ENCODE data around the gene PIP5K1B.
"Not testable (repeated sequence)": the region's sequence is repeated elsewhere in the genome, so short reads cannot be mapped to it uniquely, and the experiment has no call there.

The PIP5K1B gene

DNA sequence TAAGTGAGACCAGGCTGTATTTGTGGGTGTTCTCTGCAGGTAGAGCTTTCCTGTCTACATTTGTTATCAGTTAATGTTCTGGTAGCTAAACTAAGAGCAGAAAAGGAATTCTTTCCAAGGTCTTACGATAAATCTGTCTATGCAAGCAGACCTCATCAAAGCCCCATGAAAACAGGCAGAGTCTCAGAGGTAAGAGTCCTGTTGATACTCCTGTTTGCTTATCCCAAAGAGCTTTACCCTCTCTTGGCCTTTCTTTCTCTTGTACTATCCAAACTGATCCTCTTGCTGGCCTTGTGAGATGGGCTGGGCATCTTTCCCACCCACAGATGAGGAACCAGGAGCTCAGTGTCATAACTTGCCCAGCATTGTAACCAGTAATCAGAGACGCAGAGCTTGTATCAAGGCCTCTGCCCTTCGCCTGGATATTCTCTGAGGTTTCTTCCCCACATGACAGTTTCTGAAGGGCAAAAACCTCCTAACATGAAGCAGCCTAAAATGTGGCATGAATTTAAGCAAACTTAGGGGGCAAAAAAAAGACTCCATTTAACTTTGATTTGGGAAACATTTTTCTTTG, 275.4 kb downstream of the PIP5K1B start:
- Histone ChIP-seq H3K4me1 (ENCODE audit: low read depth, poor library complexity, severe bottlenecking) (no peaks in the 10 kb centered on the region), H3K4me2 (no peak overlapping the region), H3K79me2 (ENCODE audit: insufficient read depth, low read depth) (no peaks in the 10 kb centered on the region), H3K4me3 (IDR thresholded peaks at IDR 0.05; ENCODE audit: insufficient read depth, low read depth, low read length) (no peak overlapping the region), H3K36me3 (ENCODE audit: insufficient read depth) (no peaks in the 10 kb centered on the region), H2AFZ (ENCODE audit: low read depth) (no peak overlapping the region), H3K9ac (no peak overlapping the region), H4K20me1 (ENCODE audit: insufficient read depth) (no peaks in the 10 kb centered on the region), H3K27ac (no peak overlapping the region), H3K27me3 (ENCODE audit: insufficient read depth, low read depth) (no peaks in the 10 kb centered on the region)
- TF ChIP-seq, protein P1, sequence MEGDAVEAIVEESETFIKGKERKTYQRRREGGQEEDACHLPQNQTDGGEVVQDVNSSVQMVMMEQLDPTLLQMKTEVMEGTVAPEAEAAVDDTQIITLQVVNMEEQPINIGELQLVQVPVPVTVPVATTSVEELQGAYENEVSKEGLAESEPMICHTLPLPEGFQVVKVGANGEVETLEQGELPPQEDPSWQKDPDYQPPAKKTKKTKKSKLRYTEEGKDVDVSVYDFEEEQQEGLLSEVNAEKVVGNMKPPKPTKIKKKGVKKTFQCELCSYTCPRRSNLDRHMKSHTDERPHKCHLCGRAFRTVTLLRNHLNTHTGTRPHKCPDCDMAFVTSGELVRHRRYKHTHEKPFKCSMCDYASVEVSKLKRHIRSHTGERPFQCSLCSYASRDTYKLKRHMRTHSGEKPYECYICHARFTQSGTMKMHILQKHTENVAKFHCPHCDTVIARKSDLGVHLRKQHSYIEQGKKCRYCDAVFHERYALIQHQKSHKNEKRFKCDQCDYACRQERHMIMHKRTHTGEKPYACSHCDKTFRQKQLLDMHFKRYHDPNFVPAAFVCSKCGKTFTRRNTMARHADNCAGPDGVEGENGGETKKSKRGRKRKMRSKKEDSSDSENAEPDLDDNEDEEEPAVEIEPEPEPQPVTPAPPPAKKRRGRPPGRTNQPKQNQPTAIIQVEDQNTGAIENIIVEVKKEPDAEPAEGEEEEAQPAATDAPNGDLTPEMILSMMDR (conservative IDR thresholded peaks at IDR 0.05; ENCODE audit: low read depth, low read length) = no peak

DNA sequence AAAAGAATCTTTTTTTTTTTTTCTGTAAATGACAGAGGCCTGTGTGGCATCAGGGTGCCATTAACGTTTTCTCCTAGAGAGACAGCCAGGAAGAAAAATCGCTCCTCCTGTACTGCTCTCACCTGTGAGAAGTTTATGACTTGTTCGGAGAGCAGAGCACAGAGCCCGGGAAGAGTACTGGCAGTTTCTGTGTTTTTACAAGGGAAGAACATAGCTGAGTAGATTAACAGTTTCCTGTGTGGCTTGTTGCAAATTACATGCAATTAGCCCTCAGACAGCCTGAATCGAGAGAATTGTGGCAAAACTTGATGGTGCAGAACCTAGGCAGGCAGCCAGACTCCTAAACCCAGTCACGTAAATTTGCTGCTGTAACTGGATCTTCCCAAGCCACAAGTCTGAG, 276.7 kb downstream of the PIP5K1B start:
- no peak overlapping the region for H3K4me2 ChIP-seq
- no peaks in the 10 kb centered on the region for H4K20me1 ChIP-seq (ENCODE audit: insufficient read depth)
- no peaks in the 10 kb centered on the region for H3K36me3 ChIP-seq (ENCODE audit: insufficient read depth)
- no peak overlapping the region for H3K4me3 ChIP-seq (IDR thresholded peaks at IDR 0.05; ENCODE audit: insufficient read depth, low read depth, low read length)
- TF ChIP-seq, protein P1 (conservative IDR thresholded peaks at IDR 0.05; ENCODE audit: low read depth, low read length) = no peak
- no peak overlapping the region for H2AFZ ChIP-seq (ENCODE audit: low read depth)
- H3K27me3 ChIP-seq (ENCODE audit: insufficient read depth, low read depth) = no peaks in the 10 kb centered on the region
- H3K9ac ChIP-seq = no peak overlapping the region
- H3K27ac ChIP-seq = no peak overlapping the region
- H3K4me1 ChIP-seq (ENCODE audit: low read depth, poor library complexity, severe bottlenecking) = no peaks in the 10 kb centered on the region
- no peaks in the 10 kb centered on the region for H3K79me2 ChIP-seq (ENCODE audit: insufficient read depth, low read depth)

DNA sequence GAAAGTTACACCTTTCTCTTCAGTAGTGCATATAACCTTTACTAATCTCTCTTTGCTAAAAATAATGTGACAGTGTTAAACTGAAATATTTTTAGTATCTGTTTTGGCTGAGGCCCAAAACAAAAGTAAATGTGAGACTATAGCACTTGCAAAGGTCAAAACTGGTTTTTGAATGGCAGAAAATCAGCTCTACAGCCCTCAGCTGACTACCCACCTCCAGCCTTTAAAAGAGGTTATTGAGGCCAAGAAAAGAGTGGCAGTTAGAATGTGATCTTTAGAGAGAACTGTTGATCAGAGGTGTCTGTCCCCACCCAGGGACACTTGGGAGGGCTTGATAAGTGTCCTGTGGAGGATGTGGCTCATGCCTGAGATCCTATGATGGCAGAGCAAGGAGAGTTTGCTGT, 278.0 kb downstream of the PIP5K1B start:
- Histone ChIP-seq H3K4me1 (ENCODE audit: low read depth, poor library complexity, severe bottlenecking) (no peaks in the 10 kb centered on the region), H3K9ac (no peak overlapping the region), H2AFZ (ENCODE audit: low read depth) (no peak overlapping the region), H4K20me1 (ENCODE audit: insufficient read depth) (no peaks in the 10 kb centered on the region), H3K4me3 (IDR thresholded peaks at IDR 0.05; ENCODE audit: insufficient read depth, low read depth, low read length) (no peak overlapping the region), H3K36me3 (ENCODE audit: insufficient read depth) (no peaks in the 10 kb centered on the region), H3K27me3 (ENCODE audit: insufficient read depth, low read depth) (no peaks in the 10 kb centered on the region), H3K27ac (no peak overlapping the region), H3K4me2 (no peak overlapping the region), H3K79me2 (ENCODE audit: insufficient read depth, low read depth) (no peaks in the 10 kb centered on the region)
- TF ChIP-seq, protein P1 (conservative IDR thresholded peaks at IDR 0.05; ENCODE audit: low read depth, low read length) = no peak

DNA sequence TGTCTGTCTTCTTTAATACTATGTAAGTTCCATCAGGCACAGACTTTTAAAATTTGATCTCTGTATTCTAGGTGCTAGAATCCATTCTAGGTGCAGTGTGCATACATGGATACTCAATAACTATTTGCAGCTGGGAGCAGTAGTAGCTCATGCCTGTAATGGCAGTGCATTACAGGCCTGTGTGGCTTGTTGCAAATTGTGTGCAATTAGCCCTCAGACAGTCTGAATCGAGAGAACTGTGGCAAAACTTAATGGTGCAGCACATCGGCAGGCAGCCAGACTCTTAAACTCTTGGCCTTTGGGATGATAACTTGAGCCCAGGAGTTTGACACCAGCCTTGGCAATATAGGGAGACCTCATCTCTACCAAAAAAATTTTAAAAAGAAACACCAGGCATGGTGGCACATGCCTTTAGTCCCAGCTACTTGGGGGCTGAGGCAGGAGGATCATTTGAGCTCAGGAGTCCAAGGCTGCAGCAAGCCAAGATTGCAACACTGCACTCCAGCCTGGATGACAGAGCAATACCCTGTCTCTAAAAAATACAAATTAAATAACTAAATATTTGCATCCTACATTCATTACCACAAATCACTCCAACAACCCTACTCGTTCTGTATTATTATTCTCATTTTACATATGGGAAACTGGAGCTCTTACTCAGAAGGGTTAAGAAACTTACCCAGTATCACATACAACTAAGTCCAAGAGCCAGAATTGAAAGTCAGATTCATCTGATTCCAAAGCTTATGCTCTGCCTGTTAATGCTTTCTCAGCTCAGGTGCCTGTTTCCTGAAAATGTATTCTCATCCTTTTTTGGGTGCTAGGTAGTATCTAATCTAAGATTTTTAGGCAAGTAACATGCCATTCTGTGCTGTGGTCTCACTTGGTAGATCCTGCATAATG, 278.7 kb downstream of the PIP5K1B start:
- no peak overlapping the region for H3K4me3 ChIP-seq (IDR thresholded peaks at IDR 0.05; ENCODE audit: insufficient read depth, low read depth, low read length)
- H3K4me2 ChIP-seq = no peak overlapping the region
- no peaks in the 10 kb centered on the region for H4K20me1 ChIP-seq (ENCODE audit: insufficient read depth)
- H3K36me3 ChIP-seq (ENCODE audit: insufficient read depth) = no peaks in the 10 kb centered on the region
- no peaks in the 10 kb centered on the region for H3K79me2 ChIP-seq (ENCODE audit: insufficient read depth, low read depth)
- no peaks in the 10 kb centered on the region for H3K4me1 ChIP-seq (ENCODE audit: low read depth, poor library complexity, severe bottlenecking)
- no peak overlapping the region for H2AFZ ChIP-seq (ENCODE audit: low read depth)
- no peak overlapping the region for H3K27ac ChIP-seq
- H3K9ac ChIP-seq = no peak overlapping the region
- TF ChIP-seq, protein P1 (conservative IDR thresholded peaks at IDR 0.05; ENCODE audit: low read depth, low read length) = no peak
- H3K27me3 ChIP-seq (ENCODE audit: insufficient read depth, low read depth) = no peaks in the 10 kb centered on the region

DNA sequence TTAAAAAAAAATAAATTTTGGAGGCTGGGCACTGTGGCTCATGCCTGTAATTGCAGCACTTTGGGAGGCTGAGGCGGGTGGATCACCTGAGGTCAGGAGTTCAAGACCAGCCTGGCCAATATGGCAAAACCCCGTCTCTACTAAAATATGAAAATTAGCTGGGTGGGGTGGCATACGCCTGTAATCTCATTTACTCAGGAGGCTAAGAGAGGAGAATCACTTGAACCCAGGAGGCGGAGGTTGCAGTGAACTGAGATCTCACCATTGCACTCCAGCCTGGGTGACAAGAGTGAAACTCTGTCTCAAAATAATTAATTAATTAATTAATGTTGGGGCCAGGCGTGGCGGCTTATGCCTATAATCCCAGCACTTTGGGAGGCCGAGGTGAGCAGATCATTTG, 281.9 kb downstream of the PIP5K1B start:
- not testable (repeated sequence) for H2AFZ ChIP-seq (ENCODE audit: low read depth)

More for the DNA sequence above, 281.9 kb downstream of the PIP5K1B start:
- not testable (repeated sequence) for H3K4me2 ChIP-seq; H3K4me3 ChIP-seq (IDR thresholded peaks at IDR 0.05; ENCODE audit: insufficient read depth, low read depth, low read length); H3K9ac ChIP-seq; H3K27ac ChIP-seq; H3K79me2 ChIP-seq (ENCODE audit: insufficient read depth, low read depth); H3K4me1 ChIP-seq (ENCODE audit: low read depth, poor library complexity, severe bottlenecking); H3K36me3 ChIP-seq (ENCODE audit: insufficient read depth); H3K27me3 ChIP-seq (ENCODE audit: insufficient read depth, low read depth); H4K20me1 ChIP-seq (ENCODE audit: insufficient read depth)
